22Rv1 (cell line): Measurements from ENCODE around the gene MAML3.

Source experiments
- H3K27ac ChIP-seq: fragments of 450-650 bp; 2 replicates; pipeline ENCODE4 v1.5.1; 2017
- ZFX ChIP-seq: fragments of 450-650 bp; IDR thresholded peaks from 2 replicates; pipeline ENCODE4 v1.6.1; 2017; ENCODE audit warnings: antibody characterized with exemption, borderline replicate concordance
- TF ChIP-seq, protein P1 (sequence below): fragments of 450-650 bp; IDR thresholded peaks from 2 replicates; pipeline ENCODE4 v1.5.1; 2017; ENCODE audit warnings: mild to moderate bottlenecking

The MAML3 gene

DNA sequence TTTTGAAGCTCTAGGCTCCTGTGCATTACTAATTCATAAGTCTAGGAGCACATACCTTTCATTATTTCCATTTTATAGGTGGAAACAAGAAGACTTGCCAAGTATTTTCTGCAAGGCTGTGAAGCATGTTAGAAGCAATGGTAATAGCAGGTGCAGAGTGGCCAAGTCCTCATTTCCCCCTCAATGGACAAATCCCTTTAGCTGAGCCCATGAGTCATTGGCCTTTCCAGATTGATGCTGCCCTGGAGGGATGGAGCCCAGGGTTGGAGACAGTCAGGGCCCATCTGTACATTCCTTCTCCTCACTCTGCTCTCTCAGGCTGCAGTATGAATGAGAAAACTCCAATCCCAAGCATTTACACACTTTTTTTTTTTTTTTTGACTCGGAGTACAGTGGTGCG lies 481.8 kb downstream of the MAML3 start:
- H3K27ac ChIP-seq: no peak overlapping the region

DNA sequence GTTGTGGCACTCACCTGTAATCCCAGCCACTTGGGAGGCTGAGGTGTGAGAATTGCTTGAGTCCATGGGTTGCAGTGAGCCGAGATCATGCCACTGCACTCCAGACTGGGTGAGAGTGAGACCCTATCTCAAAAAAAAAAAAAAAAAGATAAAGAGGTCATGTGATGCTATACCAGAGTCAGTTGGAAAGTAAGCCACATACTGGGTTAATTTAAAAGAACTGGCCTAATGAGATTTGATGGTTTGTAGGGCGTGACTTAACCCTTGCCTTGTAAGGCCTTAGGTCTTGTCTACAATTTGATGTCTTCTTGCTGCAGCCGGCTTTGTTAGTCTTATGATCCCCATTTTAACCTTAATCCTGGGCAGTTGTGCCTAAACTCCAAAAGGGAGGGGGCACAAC lies 483.2 kb downstream of the MAML3 start:
- H3K27ac ChIP-seq: no peak overlapping the region
- TF ChIP-seq ZFX: no peak
- TF ChIP-seq, protein P1, sequence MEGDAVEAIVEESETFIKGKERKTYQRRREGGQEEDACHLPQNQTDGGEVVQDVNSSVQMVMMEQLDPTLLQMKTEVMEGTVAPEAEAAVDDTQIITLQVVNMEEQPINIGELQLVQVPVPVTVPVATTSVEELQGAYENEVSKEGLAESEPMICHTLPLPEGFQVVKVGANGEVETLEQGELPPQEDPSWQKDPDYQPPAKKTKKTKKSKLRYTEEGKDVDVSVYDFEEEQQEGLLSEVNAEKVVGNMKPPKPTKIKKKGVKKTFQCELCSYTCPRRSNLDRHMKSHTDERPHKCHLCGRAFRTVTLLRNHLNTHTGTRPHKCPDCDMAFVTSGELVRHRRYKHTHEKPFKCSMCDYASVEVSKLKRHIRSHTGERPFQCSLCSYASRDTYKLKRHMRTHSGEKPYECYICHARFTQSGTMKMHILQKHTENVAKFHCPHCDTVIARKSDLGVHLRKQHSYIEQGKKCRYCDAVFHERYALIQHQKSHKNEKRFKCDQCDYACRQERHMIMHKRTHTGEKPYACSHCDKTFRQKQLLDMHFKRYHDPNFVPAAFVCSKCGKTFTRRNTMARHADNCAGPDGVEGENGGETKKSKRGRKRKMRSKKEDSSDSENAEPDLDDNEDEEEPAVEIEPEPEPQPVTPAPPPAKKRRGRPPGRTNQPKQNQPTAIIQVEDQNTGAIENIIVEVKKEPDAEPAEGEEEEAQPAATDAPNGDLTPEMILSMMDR: no peak

More for the DNA sequence above, 481.8 kb downstream of the MAML3 start:
- TF ChIP-seq, protein P1: no peak
- TF ChIP-seq ZFX: no peak

DNA sequence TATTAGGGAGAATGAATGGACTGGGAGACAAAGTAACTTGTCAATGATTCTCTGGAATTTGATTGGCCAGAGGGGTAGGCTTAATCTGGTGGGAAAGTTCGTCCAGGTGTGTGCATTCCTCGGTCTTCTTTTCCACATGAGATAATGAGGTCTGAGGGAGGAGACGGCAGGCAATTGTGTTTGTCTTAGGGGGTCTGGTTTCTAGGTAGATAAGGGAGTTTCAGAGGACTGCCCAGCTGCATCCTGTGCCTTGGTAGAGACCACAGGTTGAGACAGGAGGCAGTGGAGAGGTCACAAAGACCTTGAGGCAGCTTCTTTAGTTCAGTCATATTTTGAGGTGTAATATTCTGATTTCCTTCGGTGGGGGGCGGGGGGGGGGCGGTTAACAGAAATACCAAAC lies 484.1 kb downstream of the MAML3 start:
- H3K27ac ChIP-seq: no peak overlapping the region
- TF ChIP-seq ZFX: no peak
- TF ChIP-seq, protein P1: no peak

DNA sequence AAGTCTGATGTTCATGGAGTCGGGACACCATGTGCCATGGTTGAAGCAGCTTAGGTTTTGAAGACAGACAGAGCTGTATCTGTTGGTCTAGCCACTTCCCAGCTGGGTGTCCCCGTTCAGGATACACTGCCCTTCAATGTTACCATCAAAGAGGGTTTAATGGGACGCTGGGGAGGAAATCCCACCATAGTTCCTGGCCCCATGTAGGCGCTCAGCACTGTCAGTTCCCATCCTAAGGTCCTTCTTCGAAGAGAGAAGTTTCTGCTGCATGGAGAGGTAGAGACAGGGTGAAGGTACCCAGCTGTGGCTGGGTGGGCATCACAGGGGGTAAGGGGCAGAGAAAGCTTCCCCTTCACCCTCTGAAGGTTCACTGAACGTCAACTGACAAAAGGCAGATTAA lies 484.6 kb downstream of the MAML3 start:
- no peak overlapping the region for H3K27ac ChIP-seq
- TF ChIP-seq ZFX: no peak
- TF ChIP-seq, protein P1: no peak

DNA sequence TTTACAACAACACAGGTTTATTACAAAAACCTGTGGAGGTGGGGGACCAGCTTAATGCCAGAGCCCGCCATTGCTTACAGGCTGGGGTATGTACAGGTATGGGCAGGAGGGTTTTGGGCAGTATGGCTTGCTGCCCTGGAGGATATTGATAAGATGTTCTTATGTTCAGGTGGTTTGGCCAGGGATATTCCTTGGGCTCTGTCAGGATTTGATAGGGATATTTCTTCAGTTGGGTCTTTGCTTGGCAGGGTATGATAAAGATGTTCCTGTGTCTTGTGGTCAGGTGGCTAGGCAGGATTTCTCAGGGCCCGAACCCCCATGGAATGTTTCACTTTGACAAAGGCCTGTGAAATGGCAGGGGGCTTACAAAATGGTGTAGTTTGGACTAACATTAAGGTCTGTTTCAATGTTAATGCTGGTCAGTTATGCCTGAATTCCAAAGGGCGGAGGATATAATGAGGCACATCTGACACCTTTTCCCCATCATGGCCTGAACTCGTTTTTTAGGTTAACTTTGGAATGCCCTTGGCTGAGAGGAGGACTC lies 485.3 kb downstream of the MAML3 start:
- H3K27ac ChIP-seq: no peak overlapping the region
- TF ChIP-seq, protein P1: no peak
- TF ChIP-seq ZFX: no peak

DNA sequence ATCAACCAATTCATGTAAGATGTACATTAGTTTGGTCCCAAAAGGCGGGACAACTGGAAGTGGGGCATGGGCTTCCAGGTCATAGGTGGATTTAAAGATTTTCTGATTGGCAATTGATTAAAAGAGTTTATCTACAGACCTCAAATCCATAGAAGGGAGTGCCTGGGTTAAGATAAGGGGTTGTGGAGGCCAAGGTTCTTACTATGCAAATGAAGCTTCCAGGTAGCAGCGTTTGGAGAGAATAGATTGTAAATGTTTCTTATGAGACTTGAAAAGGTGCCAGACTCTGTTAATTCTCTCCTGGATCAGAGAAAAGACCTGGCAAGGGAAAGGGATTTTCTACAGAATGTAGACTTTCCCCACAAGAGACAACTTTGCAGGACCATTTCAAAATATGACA lies 485.9 kb downstream of the MAML3 start:
- TF ChIP-seq, protein P1: no peak
- TF ChIP-seq ZFX: no peak
- H3K27ac ChIP-seq: no peak overlapping the region
